Keratinocyte (primary cell): ENCODE data around the gene PTPRN2. TPM values are rescaled to one million over a fixed set of nuclear protein-coding genes. Genes with fewer than 3 reads are reported as not detected.

ENCODE experiments used
- DNase-seq: peaks from one replicate; pipeline ENCODE4 v3.0.0-alpha.2; 2011; ENCODE audit warnings: low read depth, missing footprints, low spot score
- FAIRE-seq: peaks from 2 replicates; lab custom pipeline; 2011; peaks lifted over from hg19 to GRCh38; lab: Jason Lieb, UNC
- H2AFZ ChIP-seq: 2 replicates; pipeline ENCODE4 v1.6.0; 2012; ENCODE audit warnings: low read length, control low read depth, inconsistent platforms; ENCODE audit not compliant: control insufficient read depth
- H3K27ac ChIP-seq: 2 replicates; pipeline ENCODE4 v1.5.1; 2011; ENCODE audit warnings: low read length; ENCODE audit not compliant: control insufficient read depth, insufficient read depth
- H3K27me3 ChIP-seq: 3 replicates; pipeline ENCODE4 v1.6.0; 2011; ENCODE audit warnings: low read length; ENCODE audit not compliant: control insufficient read depth, insufficient read depth; ENCODE audit errors: extremely low read depth
- H3K36me3 ChIP-seq, 2 experiments: 2 replicates in 1 of 2; 3 replicates in 1 of 2; pipeline ENCODE4 v1.5.1; 2011; ENCODE audit warnings: low read length in 2 of 2, mild to moderate bottlenecking in 1 of 2; ENCODE audit not compliant: control insufficient read depth in 2 of 2, insufficient read depth in 2 of 2; ENCODE audit errors: extremely low read depth in 1 of 2
- H3K4me1 ChIP-seq: 3 replicates; pipeline ENCODE4 v1.5.1; 2011; ENCODE audit warnings: low read length; ENCODE audit not compliant: control insufficient read depth, insufficient read depth; ENCODE audit errors: extremely low read depth
- H3K4me2 ChIP-seq: 3 replicates; pipeline ENCODE4 v1.6.0; 2011; ENCODE audit warnings: low read depth, low read length; ENCODE audit not compliant: control insufficient read depth, insufficient read depth; ENCODE audit errors: extremely low read depth
- H3K4me3 ChIP-seq, 3 experiments: fragments of 200-600 bp in 1 of 3; sonication (generic) in 1 of 3; 2 replicates in 2 of 3; 3 replicates in 1 of 3; pipeline ENCODE4 v1.5.1; 2011 to 2016; ENCODE audit warnings: low read length in 3 of 3, mild to moderate bottlenecking in 3 of 3, control low read depth in 2 of 3, inconsistent platforms in 1 of 3, low read depth in 1 of 3, mixed read lengths in 1 of 3, mixed run types in 1 of 3, moderate library complexity in 1 of 3; ENCODE audit not compliant: control insufficient read depth in 2 of 3, insufficient read depth in 2 of 3; ENCODE audit errors: extremely low read depth in 1 of 3
- H3K79me2 ChIP-seq: 2 replicates; pipeline ENCODE4 v1.6.0; 2012; ENCODE audit warnings: low read length; ENCODE audit not compliant: control insufficient read depth, insufficient read depth
- H3K9ac ChIP-seq: 3 replicates; pipeline ENCODE4 v1.6.0; 2011; ENCODE audit warnings: low read length; ENCODE audit not compliant: control insufficient read depth, insufficient read depth; ENCODE audit errors: extremely low read depth
- H3K9me1 ChIP-seq: 3 replicates; pipeline ENCODE4 v1.6.0; 2011; ENCODE audit warnings: low read length; ENCODE audit not compliant: control insufficient read depth, insufficient read depth; ENCODE audit errors: extremely low read depth
- H3K9me3 ChIP-seq: 2 replicates; pipeline ENCODE4 v1.5.1; 2012; ENCODE audit warnings: low read depth, low read length; ENCODE audit not compliant: control insufficient read depth
- H4K20me1 ChIP-seq: 3 replicates; pipeline ENCODE4 v1.6.0; 2011; ENCODE audit warnings: low read length; ENCODE audit not compliant: control insufficient read depth, insufficient read depth; ENCODE audit errors: extremely low read depth
- EZH2 ChIP-seq: IDR thresholded peaks from one replicate; pipeline ENCODE4 v1.6.1; 2012; ENCODE audit warnings: inconsistent platforms, mild to moderate bottlenecking, low read length, moderate library complexity
- dilution Hi-C: fragments of 300-500 bp; cut with MboI; formaldehyde crosslinking; loops from one replicate; pipeline ENCODE4 v1.7.0; 2020; ENCODE audit warnings: low sequenced_read_pairs; ENCODE audit not compliant: extremely low pct_ligation_motif_present
- polyA plus RNA-seq, 5 experiments: library from polyadenylated mRNA; depleted of rRNA in 3 of 5; stranded (reverse) in 3 of 5; stranded (forward) in 1 of 5; unstranded in 1 of 5; fragments of >200 nt; gene quantifications; 1 replicate in 1 of 5; 2 replicates in 3 of 5; 3 replicates in 1 of 5; pipeline versions ENCODE4 v1.2.1 to v1.2.3, GENCODE V29; 2011 to 2012; ENCODE audit warnings: missing spikeins in 2 of 5, low read depth in 1 of 5, low replicate concordance in 1 of 5
- TF ChIP-seq, protein P1 (sequence below), 3 experiments: IDR thresholded peaks in 1 of 3; conservative IDR thresholded peaks in 1 of 3; optimal IDR thresholded peaks in 1 of 3; 2 replicates in 2 of 3; 3 replicates in 1 of 3; pipeline versions ENCODE3 to v1.5.1; 2011; ENCODE audit warnings: low read length in 3 of 3, mild to moderate bottlenecking in 3 of 3, moderate library complexity in 2 of 3, control low read depth in 1 of 3, inconsistent platforms in 1 of 3; ENCODE audit not compliant: insufficient read depth in 2 of 3; ENCODE audit errors: extremely low read depth in 1 of 3

PTPRN2 gene
- polyA plus RNA-seq, 1 donor (not counting 4 experiments of a cell fraction or from before 2014, with no cell fraction given) = not detected

DNA sequence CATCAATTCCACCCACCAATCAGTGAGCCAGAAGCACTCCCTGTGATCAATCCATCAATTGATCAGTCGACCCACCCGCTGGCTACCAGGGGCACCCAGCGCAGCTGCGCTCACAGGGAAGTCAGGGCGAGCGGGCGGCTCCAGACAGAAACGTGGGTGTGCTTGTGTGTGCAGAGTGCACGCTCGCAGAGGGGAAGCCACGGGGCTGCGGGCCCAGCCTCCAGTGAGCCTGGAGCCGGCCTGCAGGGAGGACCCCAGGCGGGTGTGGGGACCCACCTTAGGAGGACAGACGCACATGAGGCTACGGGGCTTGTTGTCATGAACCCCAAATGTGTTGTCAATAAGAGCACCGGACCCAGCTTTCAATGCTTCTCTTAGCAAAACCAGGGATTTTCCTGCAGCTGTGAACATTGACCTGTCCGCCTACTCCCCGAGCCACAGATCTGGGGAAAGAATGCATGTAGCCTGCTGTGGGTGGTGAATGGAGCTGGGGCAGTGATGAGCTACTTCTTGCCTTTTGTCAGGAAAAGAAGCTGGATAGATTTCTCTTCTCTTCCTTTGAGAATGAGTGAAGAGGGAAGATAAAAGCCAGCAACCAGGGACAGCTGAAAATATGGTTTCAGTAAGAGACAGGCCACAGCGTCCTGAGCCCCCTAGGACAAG, 753.0 kb downstream of the PTPRN2 start:
- Histone ChIP-seq H3K79me2 (no peaks in the 10 kb centered on the region), H3K4me1 (no peaks in the 10 kb centered on the region), H3K27me3 (no peaks in the 10 kb centered on the region), H2AFZ (no peak overlapping the region), H4K20me1 (no peaks in the 10 kb centered on the region), H3K9ac (no peak overlapping the region), H3K4me3 (no peak overlapping the region), H3K9me3 (peaks cover 17% of the 10 kb centered on the region), H3K36me3 (no peaks in the 10 kb centered on the region), H3K4me2 (no peak overlapping the region), H3K9me1 (no peaks in the 10 kb centered on the region), H3K27ac (no peak overlapping the region)
- no peak for DNase-seq
- dilution Hi-C loops = no loop called here
- FAIRE-seq = no peak
- TF ChIP-seq, protein P1, sequence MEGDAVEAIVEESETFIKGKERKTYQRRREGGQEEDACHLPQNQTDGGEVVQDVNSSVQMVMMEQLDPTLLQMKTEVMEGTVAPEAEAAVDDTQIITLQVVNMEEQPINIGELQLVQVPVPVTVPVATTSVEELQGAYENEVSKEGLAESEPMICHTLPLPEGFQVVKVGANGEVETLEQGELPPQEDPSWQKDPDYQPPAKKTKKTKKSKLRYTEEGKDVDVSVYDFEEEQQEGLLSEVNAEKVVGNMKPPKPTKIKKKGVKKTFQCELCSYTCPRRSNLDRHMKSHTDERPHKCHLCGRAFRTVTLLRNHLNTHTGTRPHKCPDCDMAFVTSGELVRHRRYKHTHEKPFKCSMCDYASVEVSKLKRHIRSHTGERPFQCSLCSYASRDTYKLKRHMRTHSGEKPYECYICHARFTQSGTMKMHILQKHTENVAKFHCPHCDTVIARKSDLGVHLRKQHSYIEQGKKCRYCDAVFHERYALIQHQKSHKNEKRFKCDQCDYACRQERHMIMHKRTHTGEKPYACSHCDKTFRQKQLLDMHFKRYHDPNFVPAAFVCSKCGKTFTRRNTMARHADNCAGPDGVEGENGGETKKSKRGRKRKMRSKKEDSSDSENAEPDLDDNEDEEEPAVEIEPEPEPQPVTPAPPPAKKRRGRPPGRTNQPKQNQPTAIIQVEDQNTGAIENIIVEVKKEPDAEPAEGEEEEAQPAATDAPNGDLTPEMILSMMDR (optimal IDR thresholded peaks at IDR 0.05 in 1 of 3, IDR thresholded peaks at IDR 0.05 in 1 of 3, conservative IDR thresholded peaks at IDR 0.05 in 1 of 3; ENCODE audit: extremely low read depth in 1 of 3, insufficient read depth in 2 of 3, low read length in 3 of 3) = no peak
- TF ChIP-seq EZH2 = no peak

DNA sequence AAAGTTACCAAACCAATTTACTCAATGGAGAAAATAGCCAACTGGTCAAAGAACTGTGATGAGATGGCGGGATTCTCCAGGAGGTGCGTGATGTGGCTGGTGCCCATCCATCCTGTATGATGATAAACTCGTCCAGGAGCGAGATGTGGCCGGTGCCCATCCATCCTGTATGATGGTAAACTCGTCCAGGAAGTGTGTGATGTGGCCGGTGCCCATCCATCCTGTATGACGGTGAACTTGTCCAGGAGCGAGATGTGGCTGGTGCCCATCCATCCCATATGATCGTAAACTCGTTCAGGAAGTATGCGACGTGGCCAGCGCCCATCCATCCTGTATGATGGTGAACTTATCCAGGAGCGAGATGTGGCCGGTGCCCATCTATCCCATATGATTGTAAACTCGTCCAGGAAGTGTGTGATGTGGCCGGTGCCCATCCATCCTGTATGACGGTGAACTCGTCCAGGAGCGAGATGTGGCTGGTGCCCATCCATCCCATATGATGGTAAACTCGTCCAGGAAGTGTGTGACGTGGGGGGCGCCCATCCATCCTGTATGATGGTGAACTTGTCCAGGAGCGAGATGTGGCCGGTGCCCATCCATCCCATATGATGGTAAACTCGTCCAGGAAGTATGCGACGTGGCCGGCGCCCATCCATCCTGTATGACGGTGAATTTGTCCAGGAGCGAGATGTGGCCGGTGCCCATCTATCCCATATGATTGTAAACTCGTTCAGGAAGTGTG, 754.6 kb downstream of the PTPRN2 start:
- Histone ChIP-seq H3K36me3 (no peaks in the 10 kb centered on the region), H3K9ac (no peak overlapping the region), H3K4me2 (no peak overlapping the region), H3K9me1 (no peaks in the 10 kb centered on the region), H3K27me3 (no peaks in the 10 kb centered on the region), H3K4me3 (no peak overlapping the region), H3K27ac (no peak overlapping the region), H3K79me2 (no peaks in the 10 kb centered on the region), H2AFZ (no peak overlapping the region), H3K4me1 (no peaks in the 10 kb centered on the region), H4K20me1 (no peaks in the 10 kb centered on the region), H3K9me3 (peaks cover 18% of the 10 kb centered on the region)
- no peak for DNase-seq
- TF ChIP-seq, protein P1 (optimal IDR thresholded peaks at IDR 0.05 in 1 of 3, IDR thresholded peaks at IDR 0.05 in 1 of 3, conservative IDR thresholded peaks at IDR 0.05 in 1 of 3; ENCODE audit: extremely low read depth in 1 of 3, insufficient read depth in 2 of 3, low read length in 3 of 3) = no peak
- TF ChIP-seq EZH2 = no peak
- dilution Hi-C loops = no loop called here
- no peak for FAIRE-seq
